Measurements from ENCODE around the gene DNAH8.

DNAH8 gene

GRCh38 chr6:39047434-39048327 lies 332.6 kb downstream of the DNAH8 start:
- in situ Hi-C loops (cut with HindIII; ENCODE audit: low sequenced_read_pairs) = no loop called here

GRCh38 chr6:39048481-39049399 lies 333.6 kb downstream of the DNAH8 start, which contains the start of gene GLP1R:
GLP1R (plus strand) TSS chr6:39048781; CDS start chr6:39048841, 60 bp downstream.
- in situ Hi-C loops (cut with HindIII; ENCODE audit: low sequenced_read_pairs) = no loop called here

DNA sequence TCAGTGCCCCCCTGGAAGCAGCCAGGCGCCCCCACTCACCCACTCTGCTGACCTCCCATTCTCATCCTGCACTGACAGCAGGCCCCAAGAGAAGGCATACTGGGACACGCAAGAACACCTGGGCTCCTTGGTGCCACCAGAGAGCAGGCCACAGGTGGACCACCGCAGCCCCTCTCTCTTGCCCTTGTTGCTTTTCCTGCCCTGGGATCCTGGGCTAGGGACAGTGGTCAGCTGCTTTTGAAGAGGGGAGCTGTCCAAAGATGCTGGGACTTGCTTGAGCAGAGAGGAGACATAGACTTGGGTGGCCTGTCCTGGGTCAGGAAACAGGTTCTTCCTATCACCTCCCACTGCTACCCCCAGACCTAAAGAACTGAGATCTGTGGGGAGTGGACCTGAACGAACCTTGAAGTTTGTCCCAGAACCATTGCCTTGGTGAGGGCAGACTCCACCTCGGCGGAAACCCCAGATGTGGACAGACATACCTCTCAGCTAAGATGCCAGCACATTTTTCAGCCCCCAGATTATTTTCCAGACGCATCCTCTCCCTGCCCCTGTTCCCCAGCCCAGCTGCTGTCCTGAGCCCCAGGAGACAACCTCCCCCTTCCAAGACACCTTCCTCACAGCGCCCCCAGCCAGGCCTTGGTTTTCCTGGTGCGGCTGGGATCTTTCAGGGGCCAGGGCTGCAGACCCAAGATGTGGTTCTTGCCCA lies 334.6 kb downstream of the DNAH8 start:
- in situ Hi-C loops (cut with HindIII; ENCODE audit: low sequenced_read_pairs) = no loop called here

- in situ Hi-C loops (cut with HindIII; ENCODE audit: low sequenced_read_pairs) = no loop called here
Measured at GRCh38 chr6:39050453-39051112, 335.5 kb downstream of the DNAH8 start.

DNA sequence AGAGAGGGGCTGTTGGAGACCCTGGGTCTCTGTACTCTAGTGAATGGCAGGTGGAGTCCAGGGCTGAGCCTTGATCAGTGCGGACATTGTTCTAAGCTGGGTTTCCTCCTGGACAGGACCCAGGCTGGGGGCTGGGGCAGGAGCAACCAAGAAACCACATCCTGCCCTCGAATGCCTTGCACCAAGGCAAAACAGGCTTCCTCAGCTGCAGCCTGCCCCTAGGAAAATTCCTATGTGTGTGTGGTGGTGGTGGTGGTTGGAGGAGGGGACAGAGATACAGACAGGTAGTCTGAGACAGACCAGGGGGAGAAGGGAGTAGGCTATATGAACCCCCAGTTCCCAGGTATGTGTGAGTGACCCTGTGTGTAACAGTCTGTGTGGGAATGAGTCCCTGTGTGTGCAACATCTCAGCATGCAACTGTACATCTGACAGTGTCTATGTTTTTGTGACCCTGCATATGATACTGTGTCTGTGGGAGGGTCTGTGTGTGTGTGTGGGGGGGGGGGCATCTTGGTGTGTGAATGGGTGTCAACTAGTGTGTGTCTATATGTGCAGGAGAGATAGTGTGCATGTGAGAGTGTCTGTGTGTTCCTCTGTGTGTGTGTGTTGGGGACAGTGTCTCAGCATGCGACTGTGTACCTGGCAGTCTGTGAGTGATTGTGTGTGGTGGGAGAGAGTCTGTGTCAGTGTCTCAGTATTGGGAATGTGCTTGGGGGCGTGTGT lies 336.4 kb downstream of the DNAH8 start:
- in situ Hi-C loops (cut with HindIII; ENCODE audit: low sequenced_read_pairs) = no loop called here

- in situ Hi-C loops (cut with HindIII; ENCODE audit: low sequenced_read_pairs) = no loop called here
Measured at GRCh38 chr6:39053016-39053624, 338.0 kb downstream of the DNAH8 start.

DNA sequence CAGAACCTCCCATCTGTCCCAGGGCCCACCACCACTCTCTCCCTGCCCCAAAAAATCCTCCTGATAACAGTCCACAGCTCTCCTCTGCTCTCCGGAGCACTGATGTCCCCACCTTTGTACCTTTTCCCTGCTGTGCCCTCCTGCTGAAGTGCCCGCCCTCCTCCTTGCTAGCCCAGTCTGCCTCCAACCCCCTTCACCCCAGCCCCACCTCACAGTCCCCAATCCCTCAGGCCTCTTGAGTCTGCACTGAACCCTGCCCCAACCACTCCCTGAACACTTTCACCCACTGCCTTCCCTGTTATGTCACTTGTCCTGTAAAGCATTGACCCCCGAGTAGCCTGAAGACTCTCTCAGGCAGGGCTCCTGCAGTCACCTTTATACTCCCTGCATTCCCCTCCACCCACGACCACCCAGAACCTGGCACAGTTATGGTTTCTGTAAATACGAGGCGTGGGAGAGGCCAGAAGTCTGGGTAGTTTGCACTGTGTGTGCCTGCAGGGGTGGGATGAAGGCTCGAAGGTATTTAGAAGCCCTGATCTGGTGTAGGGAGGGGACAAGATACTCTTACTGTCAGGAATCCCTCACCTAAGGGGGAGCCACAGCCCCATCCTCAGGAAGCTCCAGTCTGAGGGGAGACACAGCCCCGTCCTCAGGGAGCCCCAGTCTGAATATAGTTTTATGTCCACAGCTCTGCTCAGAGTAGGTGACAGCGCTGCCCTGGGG lies 338.9 kb downstream of the DNAH8 start:
- in situ Hi-C loops (cut with HindIII; ENCODE audit: low sequenced_read_pairs) = no loop called here

DNA sequence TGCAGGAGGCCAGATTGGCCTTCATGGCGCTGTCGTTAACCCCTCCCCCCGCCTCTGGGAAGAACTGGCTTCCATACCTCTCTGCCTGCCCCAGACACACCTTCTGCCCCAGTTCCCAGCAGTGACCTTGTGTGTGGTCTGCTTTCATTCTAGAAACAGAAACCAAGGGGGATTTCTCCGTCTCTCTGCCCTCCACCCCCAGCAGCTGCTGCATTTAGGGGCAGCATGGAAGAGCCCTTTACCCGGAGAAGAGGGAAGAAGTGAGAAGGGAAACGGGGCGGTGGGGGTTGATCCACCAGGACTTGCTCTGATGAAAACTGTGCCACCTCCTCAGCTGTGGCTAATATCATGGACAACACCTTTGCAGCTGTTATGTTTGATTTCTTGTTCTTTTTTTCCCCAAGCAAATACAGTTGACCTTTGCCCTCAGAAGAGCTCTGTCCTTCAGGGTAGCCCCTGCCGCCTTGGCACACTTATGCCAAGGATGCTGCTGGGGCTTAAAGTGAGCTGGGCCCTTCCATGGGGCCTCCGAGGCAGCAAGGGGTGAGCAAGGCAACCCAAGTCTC lies 339.5 kb downstream of the DNAH8 start:
- in situ Hi-C loops (cut with HindIII; ENCODE audit: low sequenced_read_pairs) = no loop called here

DNA sequence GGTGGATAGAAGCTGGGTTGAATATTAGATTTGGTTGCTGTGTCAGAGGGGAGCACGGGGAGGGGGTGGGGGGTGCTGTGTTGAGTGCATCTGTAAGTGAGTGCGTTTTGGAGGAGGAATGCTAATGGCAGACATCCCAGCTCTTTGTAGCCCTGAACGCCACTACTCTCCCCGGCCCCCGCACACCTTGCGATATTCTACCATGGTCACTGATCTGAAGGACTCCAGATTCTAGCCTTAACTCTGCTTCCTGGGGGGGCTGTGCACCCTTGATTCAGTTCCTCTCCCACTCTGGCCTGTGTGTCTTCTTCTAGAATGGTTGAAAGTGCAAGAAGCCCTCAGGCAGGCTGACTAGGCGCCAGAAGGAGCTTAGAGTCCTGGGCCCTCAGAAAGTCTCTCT lies 340.6 kb downstream of the DNAH8 start:
- in situ Hi-C loops (cut with HindIII; ENCODE audit: low sequenced_read_pairs) = no loop called here

- in situ Hi-C loops (cut with HindIII; ENCODE audit: low sequenced_read_pairs) = no loop called here
Measured at GRCh38 chr6:39056191-39056590, 341.1 kb downstream of the DNAH8 start.

DNA sequence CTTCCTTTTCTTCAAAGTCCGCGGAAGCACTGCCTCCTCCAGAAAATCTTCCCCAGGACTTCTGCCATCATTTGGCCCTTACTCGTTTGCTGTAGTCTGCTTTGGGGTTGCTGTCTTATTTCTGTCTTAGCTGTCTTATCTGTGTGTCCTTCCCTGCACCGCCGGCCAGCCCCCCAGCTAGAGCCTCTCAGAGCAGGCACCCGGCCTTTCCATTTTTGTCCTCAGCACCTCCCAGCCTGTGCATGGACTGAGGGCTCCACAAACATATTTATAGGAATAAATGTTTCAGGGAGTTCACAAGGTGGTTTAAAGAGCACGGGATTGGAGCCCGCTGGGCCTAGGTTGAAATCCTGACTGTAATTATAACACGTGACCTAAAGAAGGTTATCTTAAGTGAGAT lies 341.6 kb downstream of the DNAH8 start:
- in situ Hi-C loops (cut with HindIII; ENCODE audit: low sequenced_read_pairs) = no loop called here

DNA sequence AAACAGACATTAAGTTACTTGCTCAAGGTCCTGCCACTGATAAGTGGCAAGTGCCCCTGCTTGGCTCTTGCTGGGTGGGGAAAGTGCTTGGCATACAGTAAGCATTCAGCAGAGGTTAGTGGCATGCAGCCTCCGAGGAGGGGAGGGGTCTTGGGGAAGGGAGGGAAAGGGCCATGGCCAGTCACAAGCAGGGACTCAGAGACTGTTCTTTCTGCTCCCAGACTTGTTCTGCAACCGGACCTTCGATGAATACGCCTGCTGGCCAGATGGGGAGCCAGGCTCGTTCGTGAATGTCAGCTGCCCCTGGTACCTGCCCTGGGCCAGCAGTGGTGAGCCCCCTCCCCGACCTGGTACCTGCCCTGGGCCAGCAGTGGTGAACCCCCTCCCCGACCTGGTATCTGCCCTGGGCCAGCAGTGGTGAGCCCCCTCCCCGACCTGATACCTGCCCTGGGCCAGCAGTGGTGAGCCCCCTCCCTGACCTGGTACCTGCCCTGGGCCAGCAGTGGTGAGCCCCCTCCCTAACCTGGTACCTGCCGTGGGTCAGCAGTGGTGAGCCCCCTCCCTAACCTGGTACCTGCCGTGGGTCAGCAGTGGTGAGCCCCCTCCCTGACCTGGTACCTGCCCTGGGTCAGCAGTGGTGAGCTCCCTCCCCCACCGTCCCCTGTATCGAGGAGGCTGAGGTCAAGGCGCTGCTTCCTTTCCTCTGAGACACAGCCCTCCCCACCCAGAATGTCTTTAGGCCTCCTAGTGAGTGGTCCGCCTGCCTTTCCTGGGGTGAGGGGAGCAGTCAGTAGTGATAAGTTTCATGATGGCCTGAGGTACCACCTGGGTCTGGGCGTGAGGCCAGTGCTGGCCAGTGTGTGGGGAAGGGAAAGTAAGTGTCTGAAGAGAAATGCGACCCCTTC lies 342.4 kb downstream of the DNAH8 start:
- in situ Hi-C loops (cut with HindIII; ENCODE audit: low sequenced_read_pairs) = no loop called here

GRCh38 chr6:39058471-39059147 lies 343.5 kb downstream of the DNAH8 start:
- in situ Hi-C loops (cut with HindIII; ENCODE audit: low sequenced_read_pairs) = no loop called here

DNA sequence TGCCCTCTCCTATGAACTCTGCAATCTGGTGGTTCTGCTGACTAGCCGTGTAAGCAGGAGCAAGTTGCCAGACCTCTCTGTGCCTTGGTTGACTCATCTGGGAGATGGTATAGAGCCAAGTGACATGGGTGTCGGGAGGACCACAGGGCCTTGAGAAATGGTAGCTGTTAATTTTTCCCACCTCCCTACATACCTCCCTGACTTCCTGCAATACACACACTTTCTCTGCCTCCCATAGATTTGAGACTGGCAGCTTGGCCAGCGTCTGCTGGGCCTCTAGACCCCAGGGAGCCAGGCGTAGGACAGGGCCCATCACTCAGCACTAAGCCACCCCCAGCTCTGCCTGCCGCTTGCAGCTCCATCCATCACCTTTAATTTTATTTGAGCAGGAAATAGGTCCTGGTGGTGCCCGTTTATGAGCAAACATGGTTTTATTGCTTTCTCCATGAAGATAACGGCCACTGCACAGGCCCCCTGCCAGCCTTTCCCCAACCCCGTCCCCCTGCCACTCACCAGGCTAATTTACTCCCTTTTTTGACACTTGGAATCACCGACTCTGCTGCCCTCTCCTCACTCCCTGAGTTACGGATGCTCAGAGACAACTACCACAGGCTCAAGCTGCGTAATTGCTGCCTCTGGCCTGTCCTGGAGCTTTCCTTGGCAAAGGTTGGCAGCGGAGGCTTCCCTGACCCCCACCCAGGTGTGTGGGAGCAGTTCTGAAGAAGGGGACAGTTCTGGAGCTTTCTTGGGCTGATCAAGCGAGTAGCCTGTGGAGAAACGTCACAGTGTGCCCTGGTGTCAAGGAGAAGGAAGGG lies 344.6 kb downstream of the DNAH8 start:
- in situ Hi-C loops (cut with HindIII; ENCODE audit: low sequenced_read_pairs) = no loop called here

DNA sequence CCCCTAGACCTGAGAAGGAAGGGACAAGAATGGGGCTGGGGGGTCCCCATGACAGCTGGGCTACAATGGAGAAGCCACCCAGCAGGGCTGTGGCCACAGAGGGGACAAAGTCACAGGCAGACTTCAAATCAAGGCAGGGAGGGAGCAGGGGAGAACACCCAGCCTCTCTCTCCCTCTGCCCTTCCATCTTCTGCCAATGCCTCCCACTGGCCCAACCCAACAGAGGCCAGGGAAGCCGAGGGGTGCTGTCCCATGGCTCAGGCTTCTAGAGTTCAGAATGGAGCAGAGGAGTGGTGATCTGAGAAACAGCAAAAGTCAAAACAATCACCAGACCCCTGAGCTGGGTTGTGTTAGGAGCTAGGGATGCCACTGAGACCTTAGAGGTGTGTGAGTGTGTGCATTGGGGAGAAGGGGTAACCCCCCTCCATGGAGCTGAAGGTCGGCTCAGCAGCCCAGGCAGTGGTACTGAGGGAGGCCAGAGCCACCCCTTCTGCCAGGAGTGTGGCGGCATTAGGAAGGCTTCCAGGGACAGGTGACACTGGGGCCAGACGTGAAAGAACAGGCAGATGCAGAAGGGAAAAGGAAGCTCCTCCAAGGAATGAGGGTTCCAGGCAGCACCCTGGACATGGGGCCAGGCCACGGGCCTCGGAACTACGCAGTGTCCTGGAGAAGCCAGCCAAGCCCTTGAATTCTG lies 345.5 kb downstream of the DNAH8 start:
- in situ Hi-C loops (cut with HindIII; ENCODE audit: low sequenced_read_pairs) = no loop called here
